Peyer's patch (tissue), 4 donors: ENCODE measurements around the gene PGBD1. TPM values are rescaled to one million over a fixed set of nuclear protein-coding genes. Genes with fewer than 3 reads are reported as not detected.

Experiments used
- DNase-seq, 3 donors: peaks; one replicate each; pipeline ENCODE4 v3.0.0-alpha.2; 2017 to 2019
- H3K27ac ChIP-seq, 4 donors: fragments of 200-600 bp; sonication (generic); one replicate each; pipeline ENCODE4 v1.5.1; 2016 to 2019
- H3K27me3 ChIP-seq, 2 donors: fragments of 200-600 bp; sonication (generic); one replicate each; pipeline ENCODE4 v1.5.1; 2019
- H3K36me3 ChIP-seq, 3 donors: fragments of 200-600 bp; sonication (generic); one replicate each; pipeline ENCODE4 v1.5.1; 2016 to 2019
- H3K4me1 ChIP-seq, 4 donors: fragments of 200-600 bp; sonication (generic); one replicate each; pipeline ENCODE4 v1.5.1; 2016 to 2019
- H3K4me3 ChIP-seq, 4 donors: fragments of 200-600 bp; sonication (generic); 1 replicate in 3 of 4; 2 replicates in 1 of 4; pipeline ENCODE4 v1.5.1; 2016 to 2019; ENCODE audit warnings: mild to moderate bottlenecking in 1 of 4
- H3K9me3 ChIP-seq, 4 donors: fragments of 200-600 bp; sonication (generic); one replicate each; pipeline ENCODE4 v1.5.1; 2016 to 2019; ENCODE audit warnings: mild to moderate bottlenecking in 1 of 4
- CTCF ChIP-seq, 6 experiments: fragments of 450-650 bp in 4 of 6; fragments of 200-600 bp in 2 of 6; sonication (generic) in 1 of 6; IDR thresholded peaks; one replicate each; pipeline ENCODE4 v1.5.1; 2017 to 2019; ENCODE audit warnings: antibody characterized with exemption in 6 of 6, mild to moderate bottlenecking in 3 of 6, moderate library complexity in 1 of 6
- POLR2A ChIP-seq, 2 donors: fragments of 450-650 bp; IDR thresholded peaks; one replicate each; pipeline ENCODE4 v1.5.1; 2017; ENCODE audit warnings: antibody characterized with exemption in 2 of 2, mild to moderate bottlenecking in 2 of 2, moderate library complexity in 2 of 2
- total RNA-seq, 4 donors: library from RNA; depleted of rRNA; stranded (reverse); fragments of >200 nt; gene quantifications; one replicate each; pipeline ENCODE4 v1.1.0, GENCODE V29; 2016

Gene PGBD1
- total RNA-seq, 4 donors from 2014 or later: 0.88 to 3.8 (median 1.7) TPM

GRCh38 chr6:28264834-28265401 is 16.5 kb upstream of the PGBD1 start:
- H3K36me3 ChIP-seq: no peaks in the 10 kb centered on the region
- DNase-seq: no peak
- H3K4me3 ChIP-seq: no peak overlapping the region
- no peaks in the 10 kb centered on the region for H3K27me3 ChIP-seq
- H3K9me3 ChIP-seq: no peaks in the 10 kb centered on the region
- H3K27ac ChIP-seq: no peak overlapping the region
- H3K4me1 ChIP-seq: peaks cover 0 to 6% (median 0%) of the 10 kb centered on the region in 4 donors
- TF ChIP-seq POLR2A (IDR thresholded peaks at IDR 0.05): no peak
- TF ChIP-seq CTCF (IDR thresholded peaks at IDR 0.05): no peak

- H3K36me3 ChIP-seq: no peaks in the 10 kb centered on the region
- H3K27me3 ChIP-seq: no peaks in the 10 kb centered on the region
- H3K9me3 ChIP-seq: no peaks in the 10 kb centered on the region
- H3K27ac ChIP-seq: peak overlapping the region in 3 of 4 donors; percentile 71 to 82 (median 78)
- H3K4me3 ChIP-seq: peak overlapping the region; percentile 57 to 90 (median 87)
- no peak for DNase-seq
- no peak for TF ChIP-seq CTCF (IDR thresholded peaks at IDR 0.05)
- TF ChIP-seq POLR2A (IDR thresholded peaks at IDR 0.05): no peak
- H3K4me1 ChIP-seq: peaks cover 0 to 6% (median 0%) of the 10 kb centered on the region in 4 donors
Measured at GRCh38 chr6:28266563-28266961, 14.8 kb upstream of the PGBD1 start.

GRCh38 chr6:28266962-28267694 is 14.2 kb upstream of the PGBD1 start, which contains the start of gene ZSCAN26:
Gene ZSCAN26, plus strand, starts transcription at chr6:28267143. Its CDS starts 4,777 bp downstream, at chr6:28271920.
- peak within 1 kb of the TSS; percentile 71 to 84 (median 80) for H3K27ac ChIP-seq
- peak within 1 kb of the TSS; percentile 57 to 90 (median 87) for H3K4me3 ChIP-seq
- no peaks in the 10 kb centered on the region for H3K27me3 ChIP-seq
- peaks cover 0 to 5% (median 0%) of the 10 kb centered on the region in 3 donors for H3K36me3 ChIP-seq
- TF ChIP-seq POLR2A (IDR thresholded peaks at IDR 0.05): peak; percentile 35 to 45
- no peak for TF ChIP-seq CTCF (IDR thresholded peaks at IDR 0.05)
- DNase-seq: peak; percentile 78 to 92 (median 81)
- peaks cover 0 to 6% (median 0%) of the 10 kb centered on the region in 4 donors for H3K4me1 ChIP-seq
- H3K9me3 ChIP-seq: no peaks in the 10 kb centered on the region

GRCh38 chr6:28267695-28268059 is 13.7 kb upstream of the PGBD1 start:
- Histone ChIP-seq H3K27me3 (no peaks in the 10 kb centered on the region), H3K36me3 (peaks cover 0 to 10% (median 0%) of the 10 kb centered on the region in 3 donors), H3K4me1 (peaks cover 0 to 6% (median 0%) of the 10 kb centered on the region in 4 donors), H3K9me3 (no peaks in the 10 kb centered on the region), H3K27ac (peak overlapping the region in 2 of 4 donors; percentile 78 to 82), H3K4me3 (peak overlapping the region; percentile 57 to 90 (median 87))
- DNase-seq: no peak
- TF ChIP-seq POLR2A (IDR thresholded peaks at IDR 0.05) (no peak), CTCF (IDR thresholded peaks at IDR 0.05) (no peak)

- Histone ChIP-seq H3K27me3 (no peaks in the 10 kb centered on the region), H3K9me3 (no peaks in the 10 kb centered on the region), H3K36me3 (peaks cover 0 to 27% (median 0%) of the 10 kb centered on the region in 3 donors), H3K4me3 (no peak overlapping the region), H3K27ac (no peak overlapping the region), H3K4me1 (peaks cover 0 to 6% (median 0%) of the 10 kb centered on the region in 4 donors)
- DNase-seq: no peak
- TF ChIP-seq CTCF (IDR thresholded peaks at IDR 0.05) (no peak), POLR2A (IDR thresholded peaks at IDR 0.05) (no peak)
Measured at GRCh38 chr6:28269492-28269891, 11.9 kb upstream of the PGBD1 start.
